NCI-H2196 (cell line): ENCODE measurements around the gene CENATAC.
A peak's percentile ranks its signal among the peaks of the same experiment; 100 is the strongest.
"Not testable (repeated sequence)": the region's sequence is repeated elsewhere in the genome, so short reads cannot be mapped to it uniquely, and the experiment has no call there.

Experiments used
- DNase-seq: peaks from one replicate; lab custom pipeline; 2025; ENCODE audit not compliant: unreplicated experiment; lab: John Stamatoyannopoulos, UW

CENATAC gene

GRCh38 chr11:119051440-119052162, 53.7 kb downstream of the CENATAC start:
- no peak for DNase-seq

DNA sequence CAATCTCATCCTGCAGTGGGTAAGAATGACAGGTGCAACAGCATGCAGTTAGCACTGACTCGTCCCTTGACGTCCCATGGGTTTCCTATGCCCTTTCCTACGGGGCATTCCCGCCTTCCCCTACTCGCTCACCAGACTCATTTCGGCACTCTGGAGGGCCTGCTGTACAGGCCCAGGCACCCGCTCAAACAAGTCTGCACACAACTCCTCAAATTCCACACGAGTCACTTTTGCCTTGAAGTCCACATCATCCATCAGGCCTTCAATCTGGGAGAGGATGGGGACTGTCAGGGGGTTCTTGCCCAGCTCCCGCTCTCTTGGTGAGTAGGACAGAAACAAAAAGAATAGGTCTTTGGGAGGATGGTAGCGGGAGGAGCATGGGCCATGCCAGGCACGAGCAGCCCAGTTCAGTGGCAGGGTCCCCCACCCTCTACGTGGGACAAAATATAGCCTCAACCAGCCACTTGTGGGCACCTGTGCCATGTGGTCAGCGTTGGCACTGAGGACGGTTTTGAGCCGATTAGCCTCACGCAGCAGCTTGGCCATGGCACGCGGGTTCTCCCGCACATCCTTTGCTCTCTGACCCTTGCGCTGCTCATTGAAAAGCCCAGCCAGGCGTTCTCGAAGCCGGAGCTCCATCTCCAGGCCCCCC, 54.4 kb downstream of the CENATAC start:
- DNase-seq = no peak

DNA sequence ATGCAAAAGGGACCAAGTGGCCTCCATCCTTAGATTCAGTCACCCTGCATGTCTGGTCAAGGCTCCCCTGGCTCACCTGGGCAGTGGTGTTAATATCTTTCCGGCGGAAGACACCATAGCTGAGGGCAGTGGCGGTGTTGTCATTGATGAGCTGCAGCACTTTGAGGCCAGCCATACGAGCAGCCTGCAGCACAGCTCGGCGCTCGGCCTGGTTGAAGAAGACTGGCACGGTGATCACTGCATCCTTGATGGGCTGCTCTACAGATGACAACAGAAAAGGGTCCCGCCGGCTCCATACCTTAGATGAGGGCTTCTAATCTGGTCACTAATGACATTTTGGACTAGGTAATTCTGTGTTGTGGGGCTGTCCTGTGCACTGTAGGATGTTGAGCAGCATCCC, 56.5 kb downstream of the CENATAC start:
- no peak for DNase-seq

- no peak for DNase-seq
These were observed 58.0 kb downstream of the CENATAC start for GRCh38 chr11:119055901-119056300.

DNA sequence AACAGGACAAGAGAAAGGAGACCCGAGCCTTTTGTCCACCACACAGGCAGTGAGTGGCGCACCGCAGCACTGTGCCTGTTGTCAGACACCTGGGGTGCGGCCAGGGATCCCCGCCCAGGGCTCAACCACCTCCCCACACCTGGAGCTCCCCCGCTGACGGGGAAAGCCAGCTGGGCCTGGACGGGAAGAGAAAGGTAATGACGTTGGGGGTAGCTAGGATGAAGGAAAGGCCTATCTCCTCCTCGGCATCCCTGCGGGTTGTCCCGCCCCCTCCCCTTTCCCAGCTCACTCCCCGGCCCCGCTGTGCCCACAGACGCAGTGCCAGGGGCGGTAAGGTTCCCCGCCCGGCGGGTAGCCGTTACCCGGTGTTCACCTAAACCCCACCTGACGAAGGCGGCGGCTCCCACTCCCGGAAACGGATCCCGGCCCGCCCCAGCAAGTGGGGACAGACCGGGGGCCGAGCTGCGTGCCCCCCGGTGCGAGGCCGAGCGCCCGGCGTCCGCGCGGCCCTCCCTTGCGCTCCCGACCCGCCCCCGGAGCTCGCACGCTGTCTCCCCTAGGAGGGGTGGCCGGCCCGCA, 58.6 kb downstream of the CENATAC start:
- DNase-seq = no peak

GRCh38 chr11:119057000-119057769, 59.2 kb downstream of the CENATAC start, which contains the start of gene HYOU1:
Gene HYOU1, minus strand, starts transcription at chr11:119057205. Its CDS starts 1,045 bp downstream, at chr11:119056160.
- peak; percentile 96 for DNase-seq

GRCh38 chr11:119059128-119059527, 61.2 kb downstream of the CENATAC start:
- DNase-seq = not testable (repeated sequence)

DNA sequence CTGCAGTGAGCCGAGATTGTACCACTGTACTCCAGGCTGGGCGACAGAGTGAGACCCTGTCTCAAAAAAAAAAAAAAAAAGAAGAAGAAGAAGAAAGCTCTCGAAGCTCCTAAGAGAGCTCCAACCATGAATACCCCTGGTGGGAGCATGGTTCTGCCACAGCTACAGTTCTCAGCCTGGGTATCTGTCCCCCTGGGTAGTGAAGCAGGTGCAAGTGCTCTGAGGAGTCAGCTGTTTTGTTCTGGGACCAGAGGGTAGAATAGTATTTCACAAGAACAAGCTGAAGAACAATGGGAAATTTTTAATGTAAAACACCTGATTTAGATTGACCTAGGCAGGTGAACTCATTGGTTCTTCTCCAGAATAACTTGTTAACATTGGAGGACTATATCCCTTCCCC, 63.3 kb downstream of the CENATAC start:
- DNase-seq = no peak

GRCh38 chr11:119062779-119063178, 64.8 kb downstream of the CENATAC start:
- no peak for DNase-seq

DNA sequence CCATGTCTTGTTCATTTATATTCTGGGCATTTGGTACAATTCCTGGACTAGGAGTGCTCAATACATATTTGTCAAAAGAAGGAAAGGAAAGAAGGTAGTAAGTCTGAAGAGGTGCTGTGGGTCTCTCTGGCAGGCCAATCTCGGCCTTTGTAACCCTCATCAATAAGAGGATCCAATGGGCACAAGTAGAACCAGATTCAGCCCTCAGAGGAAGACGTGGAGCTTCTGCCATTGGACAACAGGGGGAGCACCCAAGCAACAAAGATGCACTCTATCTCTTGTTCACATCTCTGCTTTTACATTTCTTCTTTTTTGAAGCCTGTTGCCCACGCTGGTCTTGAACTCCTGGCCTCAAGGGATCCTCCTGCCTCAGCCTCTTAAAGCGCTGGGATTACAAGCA, 67.4 kb downstream of the CENATAC start:
- peak; percentile 24 for DNase-seq
